ENCODE data around the gene ZDHHC24. TPM values are rescaled to one million over a fixed set of nuclear protein-coding genes. Genes with fewer than 3 reads are reported as not detected.

Gene ZDHHC24
- polyA plus RNA-seq, 1 donor from 2014 or later, result 15.9 TPM

DNA sequence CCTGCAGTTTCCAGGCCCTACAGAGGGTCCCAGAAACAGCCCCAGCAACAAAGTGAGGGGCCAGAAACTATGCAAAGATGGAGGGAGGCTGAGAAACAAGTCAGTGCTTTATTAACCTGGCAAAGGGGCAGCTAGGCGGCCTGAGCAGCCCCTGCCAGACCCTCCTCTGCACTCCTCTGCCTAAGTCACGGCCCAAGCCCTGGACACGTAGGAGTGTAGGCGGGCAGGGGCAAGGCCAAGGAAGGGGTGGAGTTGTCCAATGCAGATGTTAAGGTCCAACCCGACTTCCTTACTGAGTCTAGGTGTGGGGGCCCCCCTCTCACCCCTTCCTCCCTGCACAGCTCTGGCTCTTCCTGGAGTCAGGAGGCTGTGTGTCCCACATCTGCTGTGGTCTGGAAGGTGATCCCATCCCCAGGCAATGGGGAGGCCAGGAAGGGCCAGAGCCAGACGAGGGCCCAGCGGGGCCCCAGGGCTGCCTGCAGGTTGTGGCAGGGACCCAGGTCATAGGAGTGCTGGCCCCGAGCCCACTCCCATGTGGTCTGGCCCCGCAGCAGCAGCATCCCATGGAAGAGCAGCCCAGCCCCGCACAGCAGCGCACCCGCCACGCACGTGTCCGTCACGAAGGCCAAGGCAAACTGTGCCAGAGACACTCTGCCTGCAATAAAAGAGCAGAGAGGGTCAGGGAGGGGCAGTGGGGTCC, 6.5 kb downstream of the ZDHHC24 start:
- Histone ChIP-seq H3K9me3 (ENCODE audit: low read length) (no peaks in the 10 kb centered on the region), H3K79me2 (replicated peaks; ENCODE audit: insufficient read depth, low read length) (no peaks in the 10 kb centered on the region), H3F3A (ENCODE audit: insufficient read depth, low read length, poor library complexity, severe bottlenecking) (no peaks in the 10 kb centered on the region), H4K20me1 (ENCODE audit: insufficient read depth) (no peaks in the 10 kb centered on the region), H3K4me3 (ENCODE audit: low read length) (no peak overlapping the region), H3K9ac (ENCODE audit: low read length) (no peak overlapping the region), H3K36me3 (ENCODE audit: insufficient read depth, low read length) (no peaks in the 10 kb centered on the region), H2AFZ (ENCODE audit: low read depth, low read length) (no peak overlapping the region), H3K27ac (ENCODE audit: low read length) (no peak overlapping the region), H3K27me3 (ENCODE audit: insufficient read depth, low read depth, low read length) (no peaks in the 10 kb centered on the region), H3K9me2 (ENCODE audit: insufficient read depth, low read length) (no peaks in the 10 kb centered on the region), H3K4me2 (ENCODE audit: low read length) (no peak overlapping the region)
- TF ChIP-seq MXI1 (conservative IDR thresholded peaks at IDR 0.05; ENCODE audit: poor library complexity, severe bottlenecking) (no peak), TAF1 (IDR thresholded peaks at IDR 0.05; ENCODE audit: low read depth) (no peak), EZH2 (IDR thresholded peaks at IDR 0.05; ENCODE audit: borderline replicate concordance, insufficient read depth, low read length, poor library complexity, severe bottlenecking) (no peak)
- TF ChIP-seq, protein P1, sequence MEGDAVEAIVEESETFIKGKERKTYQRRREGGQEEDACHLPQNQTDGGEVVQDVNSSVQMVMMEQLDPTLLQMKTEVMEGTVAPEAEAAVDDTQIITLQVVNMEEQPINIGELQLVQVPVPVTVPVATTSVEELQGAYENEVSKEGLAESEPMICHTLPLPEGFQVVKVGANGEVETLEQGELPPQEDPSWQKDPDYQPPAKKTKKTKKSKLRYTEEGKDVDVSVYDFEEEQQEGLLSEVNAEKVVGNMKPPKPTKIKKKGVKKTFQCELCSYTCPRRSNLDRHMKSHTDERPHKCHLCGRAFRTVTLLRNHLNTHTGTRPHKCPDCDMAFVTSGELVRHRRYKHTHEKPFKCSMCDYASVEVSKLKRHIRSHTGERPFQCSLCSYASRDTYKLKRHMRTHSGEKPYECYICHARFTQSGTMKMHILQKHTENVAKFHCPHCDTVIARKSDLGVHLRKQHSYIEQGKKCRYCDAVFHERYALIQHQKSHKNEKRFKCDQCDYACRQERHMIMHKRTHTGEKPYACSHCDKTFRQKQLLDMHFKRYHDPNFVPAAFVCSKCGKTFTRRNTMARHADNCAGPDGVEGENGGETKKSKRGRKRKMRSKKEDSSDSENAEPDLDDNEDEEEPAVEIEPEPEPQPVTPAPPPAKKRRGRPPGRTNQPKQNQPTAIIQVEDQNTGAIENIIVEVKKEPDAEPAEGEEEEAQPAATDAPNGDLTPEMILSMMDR (IDR thresholded peaks at IDR 0.05; ENCODE audit: poor library complexity, severe bottlenecking), result no peak

DNA sequence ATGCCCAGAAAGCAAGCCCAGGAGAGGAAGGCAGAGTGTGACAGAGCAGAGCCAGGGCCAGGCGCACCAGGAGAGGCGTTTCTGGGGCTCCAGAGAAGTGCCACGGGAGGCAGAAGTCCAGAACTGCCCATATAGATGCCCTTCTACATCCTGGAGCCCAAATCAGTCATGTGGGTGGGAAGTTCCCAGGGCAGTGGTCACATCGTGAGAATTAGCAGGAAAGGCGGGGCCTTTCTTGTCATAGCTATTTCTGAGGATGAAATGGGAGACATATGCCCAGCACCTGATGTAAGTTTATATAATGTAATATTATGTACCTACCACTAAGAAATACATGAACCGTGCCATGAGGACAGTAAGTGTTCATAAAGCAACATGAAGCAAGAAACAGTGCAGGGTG, 13.1 kb downstream of the ZDHHC24 start:
- H3F3A ChIP-seq (ENCODE audit: insufficient read depth, low read length, poor library complexity, severe bottlenecking), result no peaks in the 10 kb centered on the region
- H3K27me3 ChIP-seq (ENCODE audit: insufficient read depth, low read depth, low read length), result no peaks in the 10 kb centered on the region
- no peak overlapping the region for H3K27ac ChIP-seq (ENCODE audit: low read length)
- no peaks in the 10 kb centered on the region for H3K36me3 ChIP-seq (ENCODE audit: insufficient read depth, low read length)
- H3K4me3 ChIP-seq (ENCODE audit: low read length), result no peak overlapping the region
- H2AFZ ChIP-seq (ENCODE audit: low read depth, low read length), result no peak overlapping the region
- no peak for TF ChIP-seq TAF1 (IDR thresholded peaks at IDR 0.05; ENCODE audit: low read depth)
- no peaks in the 10 kb centered on the region for H3K9me3 ChIP-seq (ENCODE audit: low read length)
- no peaks in the 10 kb centered on the region for H3K9me2 ChIP-seq (ENCODE audit: insufficient read depth, low read length)
- H3K4me2 ChIP-seq (ENCODE audit: low read length), result no peak overlapping the region
- no peaks in the 10 kb centered on the region for H3K79me2 ChIP-seq (replicated peaks; ENCODE audit: insufficient read depth, low read length)
- H3K9ac ChIP-seq (ENCODE audit: low read length), result no peak overlapping the region
- H4K20me1 ChIP-seq (ENCODE audit: insufficient read depth), result no peaks in the 10 kb centered on the region

DNA sequence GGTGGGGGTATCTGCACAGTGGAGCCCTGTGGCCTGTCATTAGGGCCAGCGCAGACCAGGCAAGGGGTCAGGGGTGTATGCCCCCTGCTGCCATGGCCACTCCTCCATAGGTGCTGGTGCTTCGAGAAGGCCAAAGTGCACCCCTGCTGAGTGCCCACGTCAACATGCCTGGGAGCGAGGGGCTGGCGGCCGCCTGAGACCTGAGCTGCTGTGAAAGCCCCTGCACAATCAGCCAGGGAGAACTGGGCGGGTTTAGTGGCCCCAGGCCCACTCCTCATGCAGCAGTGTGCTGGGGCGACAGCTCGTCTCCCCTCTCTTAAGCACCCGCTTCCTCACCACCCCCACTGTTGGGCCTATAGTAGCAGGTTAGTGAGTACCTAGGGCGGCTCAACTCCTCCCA, 14.0 kb downstream of the ZDHHC24 start:
- TF ChIP-seq, protein P2, sequence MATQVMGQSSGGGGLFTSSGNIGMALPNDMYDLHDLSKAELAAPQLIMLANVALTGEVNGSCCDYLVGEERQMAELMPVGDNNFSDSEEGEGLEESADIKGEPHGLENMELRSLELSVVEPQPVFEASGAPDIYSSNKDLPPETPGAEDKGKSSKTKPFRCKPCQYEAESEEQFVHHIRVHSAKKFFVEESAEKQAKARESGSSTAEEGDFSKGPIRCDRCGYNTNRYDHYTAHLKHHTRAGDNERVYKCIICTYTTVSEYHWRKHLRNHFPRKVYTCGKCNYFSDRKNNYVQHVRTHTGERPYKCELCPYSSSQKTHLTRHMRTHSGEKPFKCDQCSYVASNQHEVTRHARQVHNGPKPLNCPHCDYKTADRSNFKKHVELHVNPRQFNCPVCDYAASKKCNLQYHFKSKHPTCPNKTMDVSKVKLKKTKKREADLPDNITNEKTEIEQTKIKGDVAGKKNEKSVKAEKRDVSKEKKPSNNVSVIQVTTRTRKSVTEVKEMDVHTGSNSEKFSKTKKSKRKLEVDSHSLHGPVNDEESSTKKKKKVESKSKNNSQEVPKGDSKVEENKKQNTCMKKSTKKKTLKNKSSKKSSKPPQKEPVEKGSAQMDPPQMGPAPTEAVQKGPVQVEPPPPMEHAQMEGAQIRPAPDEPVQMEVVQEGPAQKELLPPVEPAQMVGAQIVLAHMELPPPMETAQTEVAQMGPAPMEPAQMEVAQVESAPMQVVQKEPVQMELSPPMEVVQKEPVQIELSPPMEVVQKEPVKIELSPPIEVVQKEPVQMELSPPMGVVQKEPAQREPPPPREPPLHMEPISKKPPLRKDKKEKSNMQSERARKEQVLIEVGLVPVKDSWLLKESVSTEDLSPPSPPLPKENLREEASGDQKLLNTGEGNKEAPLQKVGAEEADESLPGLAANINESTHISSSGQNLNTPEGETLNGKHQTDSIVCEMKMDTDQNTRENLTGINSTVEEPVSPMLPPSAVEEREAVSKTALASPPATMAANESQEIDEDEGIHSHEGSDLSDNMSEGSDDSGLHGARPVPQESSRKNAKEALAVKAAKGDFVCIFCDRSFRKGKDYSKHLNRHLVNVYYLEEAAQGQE (IDR thresholded peaks at IDR 0.05; ENCODE audit: borderline replicate concordance), result no peak
- TF ChIP-seq, protein P1 (IDR thresholded peaks at IDR 0.05; ENCODE audit: poor library complexity, severe bottlenecking), result no peak
- no peak for TF ChIP-seq RAD21 (conservative IDR thresholded peaks at IDR 0.05)
- TF ChIP-seq EP300 (conservative IDR thresholded peaks at IDR 0.05; ENCODE audit: poor library complexity, severe bottlenecking), result no peak
- TF ChIP-seq MXI1 (conservative IDR thresholded peaks at IDR 0.05; ENCODE audit: poor library complexity, severe bottlenecking), result no peak
- no peak for TF ChIP-seq EZH2 (IDR thresholded peaks at IDR 0.05; ENCODE audit: borderline replicate concordance, insufficient read depth, low read length, poor library complexity, severe bottlenecking)
- no peaks in the 10 kb centered on the region for H3F3A ChIP-seq (ENCODE audit: insufficient read depth, low read length, poor library complexity, severe bottlenecking)

More for the DNA sequence above, 14.0 kb downstream of the ZDHHC24 start:
- H3K4me2 ChIP-seq (ENCODE audit: low read length), result no peak overlapping the region
- H3K27me3 ChIP-seq (ENCODE audit: insufficient read depth, low read depth, low read length), result no peaks in the 10 kb centered on the region
- no peak overlapping the region for H3K4me3 ChIP-seq (ENCODE audit: low read length)
- H3K9ac ChIP-seq (ENCODE audit: low read length), result no peak overlapping the region
- no peaks in the 10 kb centered on the region for H3K9me2 ChIP-seq (ENCODE audit: insufficient read depth, low read length)
- H3K9me3 ChIP-seq (ENCODE audit: low read length), result no peaks in the 10 kb centered on the region
- no peak overlapping the region for H3K27ac ChIP-seq (ENCODE audit: low read length)
- no peak overlapping the region for H2AFZ ChIP-seq (ENCODE audit: low read depth, low read length)
- H3K36me3 ChIP-seq (ENCODE audit: insufficient read depth, low read length), result no peaks in the 10 kb centered on the region
- no peaks in the 10 kb centered on the region for H4K20me1 ChIP-seq (ENCODE audit: insufficient read depth)
- no peaks in the 10 kb centered on the region for H3K79me2 ChIP-seq (replicated peaks; ENCODE audit: insufficient read depth, low read length)
